HG03108 (cell line): ENCODE results near the gene R3HCC1L.

Source experiments
- ATAC-seq: cut with Tn5 transposase; IDR thresholded peaks from one replicate; pipeline ENCODE4 v1.9.1; 2021; ENCODE audit warnings: moderate library complexity; ENCODE audit not compliant: unreplicated experiment

R3HCC1L gene

GRCh38 chr10:98134431-98135221 lies at the start of gene R3HCC1L:
Gene R3HCC1L (plus strand): TSS chr10:98134657. CDS start chr10:98208115, 73,458 bp downstream.
- ATAC-seq, result peak; percentile 88

GRCh38 chr10:98085238-98085637 lies 49.2 kb upstream of the R3HCC1L start:
- ATAC-seq, result no peak

- no peak for ATAC-seq
These were observed 47.4 kb upstream of the R3HCC1L start for GRCh38 chr10:98086837-98087708.

GRCh38 chr10:98088186-98088971 lies 46.1 kb upstream of the R3HCC1L start:
- ATAC-seq, result no peak

GRCh38 chr10:98090822-98091221 lies 43.6 kb upstream of the R3HCC1L start:
- no peak for ATAC-seq

- ATAC-seq, result no peak
These were observed 38.1 kb upstream of the R3HCC1L start for GRCh38 chr10:98096316-98096715.

GRCh38 chr10:98096731-98097130 lies 37.7 kb upstream of the R3HCC1L start:
- ATAC-seq, result no peak

GRCh38 chr10:98097175-98097574 lies 37.3 kb upstream of the R3HCC1L start:
- ATAC-seq, result no peak

- no peak for ATAC-seq
These were observed 36.8 kb upstream of the R3HCC1L start for GRCh38 chr10:98097616-98098015.

GRCh38 chr10:98098247-98098646 lies 36.2 kb upstream of the R3HCC1L start:
- no peak for ATAC-seq

- no peak for ATAC-seq
These were observed 34.0 kb upstream of the R3HCC1L start for GRCh38 chr10:98100476-98100875.

GRCh38 chr10:98101366-98101765 lies 33.1 kb upstream of the R3HCC1L start:
- no peak for ATAC-seq

- ATAC-seq, result no peak
These were observed 30.3 kb upstream of the R3HCC1L start for GRCh38 chr10:98104125-98104524.

GRCh38 chr10:98106531-98106930 lies 27.9 kb upstream of the R3HCC1L start:
- no peak for ATAC-seq

GRCh38 chr10:98107644-98108430 lies 26.6 kb upstream of the R3HCC1L start:
- ATAC-seq, result no peak

- no peak for ATAC-seq
These were observed 24.1 kb upstream of the R3HCC1L start for GRCh38 chr10:98110356-98110755.

- ATAC-seq, result no peak
These were observed 19.2 kb upstream of the R3HCC1L start for GRCh38 chr10:98115031-98115787.

- no peak for ATAC-seq
These were observed 14.6 kb upstream of the R3HCC1L start for GRCh38 chr10:98119891-98120290.

GRCh38 chr10:98125940-98126631 lies 8.4 kb upstream of the R3HCC1L start:
- no peak for ATAC-seq
